ENCODE results near the gene VPS50. TPM values are rescaled to one million over a fixed set of nuclear protein-coding genes. Genes with fewer than 3 reads are reported as not detected.
A peak's percentile ranks its signal among the peaks of the same experiment; 100 is the strongest.

The VPS50 gene
- total and polyA plus RNA-seq, 10 of the 15 experiments (the other 5 are each of a cell fraction or from before 2014, with no cell fraction given): 4.0 to 22.0 (median 16.2) TPM

DNA sequence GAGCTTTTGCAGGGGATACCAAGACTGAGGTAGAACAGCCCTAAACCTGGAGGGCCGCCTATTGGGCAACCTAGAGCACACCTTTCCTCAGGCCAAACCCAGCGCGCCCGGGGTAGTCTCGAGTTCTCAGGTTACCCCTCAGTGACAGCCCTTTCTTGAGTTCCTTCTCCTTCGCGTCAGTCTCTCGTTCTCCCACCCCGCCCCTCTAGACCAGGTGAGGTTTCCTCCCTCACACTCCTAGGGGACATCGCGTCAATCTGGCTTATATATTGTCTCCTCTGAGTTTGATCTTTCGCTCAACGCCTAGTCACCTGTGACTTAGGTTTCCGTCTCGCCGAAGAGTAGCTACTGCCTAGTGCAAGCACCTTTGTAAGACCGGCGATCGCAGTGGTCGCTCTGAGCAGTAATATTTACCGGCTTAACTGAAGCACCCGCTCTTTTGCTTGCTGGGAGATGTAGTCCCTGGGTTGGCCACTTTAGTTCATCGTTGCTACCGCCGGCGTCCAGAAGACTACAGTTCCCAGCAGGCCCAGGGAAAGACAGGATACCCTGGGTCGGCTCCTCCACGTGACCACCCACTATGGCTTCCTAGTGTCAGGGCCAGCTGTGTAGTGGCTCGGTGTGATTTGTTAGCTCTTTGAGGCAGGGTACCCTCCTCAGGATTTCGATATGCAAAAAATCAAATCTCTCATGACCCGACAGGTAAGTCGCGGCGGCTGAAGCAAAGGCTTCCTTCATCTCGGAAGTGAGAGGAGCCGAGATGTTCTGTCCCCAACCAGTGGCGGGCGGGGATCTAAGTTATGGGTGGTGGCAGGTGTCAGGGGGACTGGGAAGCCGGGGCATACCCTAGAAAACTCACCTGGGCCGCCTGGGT is at the start of gene VPS50 (continued):
- TF ChIP-seq, protein P1, sequence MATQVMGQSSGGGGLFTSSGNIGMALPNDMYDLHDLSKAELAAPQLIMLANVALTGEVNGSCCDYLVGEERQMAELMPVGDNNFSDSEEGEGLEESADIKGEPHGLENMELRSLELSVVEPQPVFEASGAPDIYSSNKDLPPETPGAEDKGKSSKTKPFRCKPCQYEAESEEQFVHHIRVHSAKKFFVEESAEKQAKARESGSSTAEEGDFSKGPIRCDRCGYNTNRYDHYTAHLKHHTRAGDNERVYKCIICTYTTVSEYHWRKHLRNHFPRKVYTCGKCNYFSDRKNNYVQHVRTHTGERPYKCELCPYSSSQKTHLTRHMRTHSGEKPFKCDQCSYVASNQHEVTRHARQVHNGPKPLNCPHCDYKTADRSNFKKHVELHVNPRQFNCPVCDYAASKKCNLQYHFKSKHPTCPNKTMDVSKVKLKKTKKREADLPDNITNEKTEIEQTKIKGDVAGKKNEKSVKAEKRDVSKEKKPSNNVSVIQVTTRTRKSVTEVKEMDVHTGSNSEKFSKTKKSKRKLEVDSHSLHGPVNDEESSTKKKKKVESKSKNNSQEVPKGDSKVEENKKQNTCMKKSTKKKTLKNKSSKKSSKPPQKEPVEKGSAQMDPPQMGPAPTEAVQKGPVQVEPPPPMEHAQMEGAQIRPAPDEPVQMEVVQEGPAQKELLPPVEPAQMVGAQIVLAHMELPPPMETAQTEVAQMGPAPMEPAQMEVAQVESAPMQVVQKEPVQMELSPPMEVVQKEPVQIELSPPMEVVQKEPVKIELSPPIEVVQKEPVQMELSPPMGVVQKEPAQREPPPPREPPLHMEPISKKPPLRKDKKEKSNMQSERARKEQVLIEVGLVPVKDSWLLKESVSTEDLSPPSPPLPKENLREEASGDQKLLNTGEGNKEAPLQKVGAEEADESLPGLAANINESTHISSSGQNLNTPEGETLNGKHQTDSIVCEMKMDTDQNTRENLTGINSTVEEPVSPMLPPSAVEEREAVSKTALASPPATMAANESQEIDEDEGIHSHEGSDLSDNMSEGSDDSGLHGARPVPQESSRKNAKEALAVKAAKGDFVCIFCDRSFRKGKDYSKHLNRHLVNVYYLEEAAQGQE (IDR thresholded peaks at IDR 0.05; ENCODE audit: low read depth, low read length): 0 out of 2 replicates have a peak, but pooled peaks have one; percentile 36
- no peak for TF ChIP-seq CBX5 (IDR thresholded peaks at IDR 0.05; ENCODE audit: low read depth)
- no peak for TF ChIP-seq E4F1 (IDR thresholded peaks at IDR 0.05; ENCODE audit: borderline replicate concordance, partially characterized antibody)
- no peak for TF ChIP-seq IRF4 (IDR thresholded peaks at IDR 0.05; ENCODE audit: low read depth, low read length)
- TF ChIP-seq HDGF (IDR thresholded peaks at IDR 0.05): no peak
- TF ChIP-seq FOXM1 (IDR thresholded peaks at IDR 0.05; ENCODE audit: low read depth, low read length): no peak
- peak; percentile 90 for TF ChIP-seq MYB (IDR thresholded peaks at IDR 0.05; ENCODE audit: borderline replicate concordance, low read depth, low read length)
- TF ChIP-seq CTCF (IDR thresholded peaks at IDR 0.05 in 2 of 3, conservative IDR thresholded peaks at IDR 0.05 in 1 of 3; ENCODE audit: control insufficient read depth in 2 of 3, extremely low read depth in 1 of 3, insufficient read depth in 1 of 3, low read depth in 3 of 3, low read length in 3 of 3): peak in 1 of 3 experiments; percentile 18; a peak in 1 of 6 replicates
- TF ChIP-seq MEF2B (IDR thresholded peaks at IDR 0.05; ENCODE audit: partially characterized antibody, poor library complexity, severe bottlenecking): no peak
- no peak for TF ChIP-seq BACH1 (IDR thresholded peaks at IDR 0.05; ENCODE audit: borderline replicate concordance)
- TF ChIP-seq PML (IDR thresholded peaks at IDR 0.05; ENCODE audit: low read length): no peak
- TF ChIP-seq SMC3 (IDR thresholded peaks at IDR 0.05; ENCODE audit: borderline replicate concordance, low read length): no peak
- TF ChIP-seq CBFB (IDR thresholded peaks at IDR 0.05; ENCODE audit: low read depth): 0 out of 2 replicates have a peak, but pooled peaks have one; percentile 33
- TF ChIP-seq CBX3 (IDR thresholded peaks at IDR 0.05; ENCODE audit: borderline replicate concordance, low read depth): no peak
- TF ChIP-seq WRNIP1 (IDR thresholded peaks at IDR 0.05; ENCODE audit: borderline replicate concordance, low read depth, low read length): no peak
- TF ChIP-seq TCF12 (IDR thresholded peaks at IDR 0.05; ENCODE audit: low read depth, low read length): peak; percentile 68; the same call in 1 of the 2 replicates
- no peak for TF ChIP-seq PAX8 (IDR thresholded peaks at IDR 0.05)
- TF ChIP-seq GABPA (IDR thresholded peaks at IDR 0.05; ENCODE audit: low read depth): peak; percentile 76
- TF ChIP-seq, protein P2, sequence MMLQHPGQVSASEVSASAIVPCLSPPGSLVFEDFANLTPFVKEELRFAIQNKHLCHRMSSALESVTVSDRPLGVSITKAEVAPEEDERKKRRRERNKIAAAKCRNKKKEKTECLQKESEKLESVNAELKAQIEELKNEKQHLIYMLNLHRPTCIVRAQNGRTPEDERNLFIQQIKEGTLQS (IDR thresholded peaks at IDR 0.05; ENCODE audit: borderline replicate concordance, extremely low read depth, low read depth, low read length): peak; percentile 96
- peak; percentile 63; the same call in 1 of the 2 replicates for TF ChIP-seq TAF1 (IDR thresholded peaks at IDR 0.05; ENCODE audit: borderline replicate concordance, low read depth, low read length)
- no peak for TF ChIP-seq FOS (IDR thresholded peaks at IDR 0.05; ENCODE audit: borderline replicate concordance, extremely low read depth, insufficient read length)
- no peak for TF ChIP-seq MEF2A (IDR thresholded peaks at IDR 0.05; ENCODE audit: insufficient read depth, low read depth, low read length)
